GM12801 (cell line): Measurements from ENCODE around the gene ATP5MC2.

Experiments
- TF ChIP-seq, protein P1 (sequence below): IDR thresholded peaks from one replicate; pipeline ENCODE4 v1.5.1; 2011; ENCODE audit warnings: control low read depth; ENCODE audit not compliant: insufficient read length; ENCODE audit errors: extremely low read depth

ATP5MC2 gene

DNA sequence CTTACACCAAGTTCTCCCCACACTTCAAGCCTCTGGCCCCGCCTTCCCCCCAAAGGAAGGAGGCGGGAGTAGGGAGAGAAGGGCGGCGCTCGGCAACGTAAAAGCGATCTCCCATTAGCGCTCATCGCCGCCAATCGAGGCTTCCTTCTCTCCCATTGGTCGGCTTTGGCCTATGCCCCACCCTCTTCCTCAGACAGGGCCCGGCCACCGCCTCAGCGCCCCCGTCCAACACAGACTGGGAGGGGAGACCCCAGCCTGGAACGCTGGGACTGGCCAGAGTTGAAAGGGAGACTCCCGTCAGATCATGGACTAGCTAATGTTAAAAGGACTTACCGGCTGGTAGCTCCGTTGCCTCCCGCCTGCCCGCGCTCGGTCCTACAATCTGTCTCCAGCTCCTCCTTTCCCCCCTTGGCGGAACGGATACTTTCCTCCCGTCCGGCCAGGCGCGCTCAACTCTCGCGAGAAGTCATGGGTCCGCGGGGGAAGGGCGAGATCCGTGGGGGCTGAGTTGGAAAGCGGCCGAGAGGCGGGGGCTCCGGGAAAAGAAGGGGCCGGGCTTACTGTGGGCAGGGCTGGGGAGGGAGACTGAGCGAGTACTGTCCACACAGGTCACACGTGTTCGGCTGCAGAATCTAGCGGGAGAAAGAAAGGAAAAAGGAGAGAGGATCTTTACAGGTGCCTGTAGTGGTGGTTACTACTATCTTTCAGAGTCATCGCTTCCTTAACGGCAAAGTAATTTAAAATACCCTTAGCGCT lies 49.8 kb downstream of the ATP5MC2 start, which contains the start of gene ATF7:
Gene ATF7 (minus strand): TSS at position 437 of the 756 bp plus-strand sequence. CDS start 25,382 bp downstream, outside the sequence.
- TF ChIP-seq, protein P1, sequence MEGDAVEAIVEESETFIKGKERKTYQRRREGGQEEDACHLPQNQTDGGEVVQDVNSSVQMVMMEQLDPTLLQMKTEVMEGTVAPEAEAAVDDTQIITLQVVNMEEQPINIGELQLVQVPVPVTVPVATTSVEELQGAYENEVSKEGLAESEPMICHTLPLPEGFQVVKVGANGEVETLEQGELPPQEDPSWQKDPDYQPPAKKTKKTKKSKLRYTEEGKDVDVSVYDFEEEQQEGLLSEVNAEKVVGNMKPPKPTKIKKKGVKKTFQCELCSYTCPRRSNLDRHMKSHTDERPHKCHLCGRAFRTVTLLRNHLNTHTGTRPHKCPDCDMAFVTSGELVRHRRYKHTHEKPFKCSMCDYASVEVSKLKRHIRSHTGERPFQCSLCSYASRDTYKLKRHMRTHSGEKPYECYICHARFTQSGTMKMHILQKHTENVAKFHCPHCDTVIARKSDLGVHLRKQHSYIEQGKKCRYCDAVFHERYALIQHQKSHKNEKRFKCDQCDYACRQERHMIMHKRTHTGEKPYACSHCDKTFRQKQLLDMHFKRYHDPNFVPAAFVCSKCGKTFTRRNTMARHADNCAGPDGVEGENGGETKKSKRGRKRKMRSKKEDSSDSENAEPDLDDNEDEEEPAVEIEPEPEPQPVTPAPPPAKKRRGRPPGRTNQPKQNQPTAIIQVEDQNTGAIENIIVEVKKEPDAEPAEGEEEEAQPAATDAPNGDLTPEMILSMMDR = no peak

DNA sequence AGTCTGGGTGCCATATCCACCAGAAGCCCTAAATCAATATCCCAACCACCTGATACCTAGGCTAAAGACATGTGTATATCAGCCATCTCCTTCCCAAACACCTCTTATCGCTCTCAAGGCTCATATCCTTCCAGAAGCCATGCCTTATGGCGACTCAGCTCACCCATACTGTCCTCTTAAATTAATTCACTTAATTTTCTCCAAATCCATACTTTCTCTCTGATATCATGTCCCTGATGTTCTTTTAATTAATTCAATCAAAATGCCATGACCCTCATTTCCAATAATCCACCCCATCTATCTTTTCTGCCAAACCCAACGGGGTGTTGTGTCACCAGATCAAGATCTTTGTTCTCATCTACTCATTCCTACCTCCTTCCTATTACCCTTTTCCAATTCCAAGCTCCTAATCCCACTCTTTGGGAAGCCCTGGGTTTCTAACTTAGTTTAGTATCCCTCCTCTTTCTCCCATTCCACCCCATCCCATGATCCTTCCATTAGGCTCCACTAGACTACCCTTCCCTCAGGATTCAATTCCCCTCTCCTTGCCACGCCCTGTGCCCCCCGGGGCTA lies 50.4 kb downstream of the ATP5MC2 start:
- TF ChIP-seq, protein P1 = no peak

DNA sequence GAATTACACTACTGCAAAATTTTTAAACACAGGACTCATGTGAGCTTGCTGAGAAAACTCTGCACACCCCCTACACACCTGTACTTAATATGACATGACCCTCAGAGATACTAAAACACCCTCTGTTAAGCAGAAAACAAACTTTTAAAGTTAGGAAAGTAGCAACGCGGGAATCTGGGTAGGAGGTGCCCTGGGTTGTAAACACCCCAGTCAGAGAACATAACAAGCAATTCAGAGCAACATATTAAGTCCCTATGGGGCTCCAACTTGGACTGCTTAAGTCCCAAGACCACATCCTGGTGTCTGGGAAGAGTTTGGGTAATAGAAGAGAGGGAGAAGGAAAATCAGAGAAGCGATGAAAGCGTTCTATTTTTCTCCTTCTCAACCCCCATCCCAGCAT lies 50.9 kb downstream of the ATP5MC2 start:
- TF ChIP-seq, protein P1 = no peak

DNA sequence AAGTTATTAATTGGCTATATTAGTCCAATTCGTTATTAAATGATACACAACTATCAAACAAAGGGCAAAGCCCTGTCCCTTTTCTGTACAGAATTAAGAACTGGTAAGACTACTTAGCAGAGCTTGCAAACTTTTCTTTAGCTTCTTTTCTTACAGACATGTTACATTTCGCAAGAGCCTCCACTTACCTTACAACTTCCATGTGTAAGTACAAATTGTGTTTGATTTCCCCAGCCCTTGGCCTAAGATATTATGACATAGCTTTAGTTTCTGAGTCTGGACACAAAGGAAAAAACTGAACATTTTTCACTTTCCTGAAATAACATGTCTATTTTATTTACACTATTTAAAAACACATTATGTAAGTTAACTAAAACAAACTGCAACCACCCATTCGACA lies 51.4 kb downstream of the ATP5MC2 start:
- TF ChIP-seq, protein P1 = no peak

DNA sequence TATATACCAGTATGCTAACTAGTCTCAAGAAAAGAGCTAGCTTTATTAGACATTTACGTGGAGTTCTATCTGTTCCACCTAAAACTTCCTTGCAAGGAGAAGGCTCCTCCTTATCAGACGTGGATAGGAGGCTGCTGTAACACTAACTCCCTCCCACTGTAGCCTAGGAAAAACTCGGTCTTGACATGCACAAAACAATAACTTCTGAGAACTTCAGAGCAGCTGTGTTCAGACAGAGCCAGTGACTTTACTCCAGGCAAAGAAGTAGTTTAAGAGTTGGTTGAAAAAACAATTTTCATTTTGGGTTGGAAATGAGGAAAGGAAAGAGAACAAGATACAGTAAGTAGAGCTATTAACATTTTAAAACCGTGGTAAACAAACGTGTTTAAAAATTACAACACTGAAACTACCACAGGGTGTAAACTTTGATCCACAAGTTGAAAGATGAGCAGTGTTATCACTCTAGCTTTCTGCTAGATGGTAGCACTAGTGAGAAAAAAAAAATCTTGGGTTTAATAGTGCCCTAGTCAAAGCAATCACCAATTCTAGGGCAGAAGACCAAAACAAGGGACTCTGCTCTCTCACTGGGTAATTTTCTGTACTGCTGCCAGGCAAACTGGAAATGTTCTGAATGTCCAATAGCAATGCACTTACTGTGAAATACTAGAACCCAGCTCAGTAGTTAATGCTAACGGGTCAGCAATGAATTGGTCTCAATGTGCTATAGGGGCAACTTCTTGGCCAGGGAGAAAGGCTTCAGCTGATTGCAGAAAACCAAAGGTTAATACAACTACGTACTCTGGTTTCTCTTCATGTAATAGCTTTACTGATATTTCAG lies 52.1 kb downstream of the ATP5MC2 start:
- TF ChIP-seq, protein P1 = no peak

DNA sequence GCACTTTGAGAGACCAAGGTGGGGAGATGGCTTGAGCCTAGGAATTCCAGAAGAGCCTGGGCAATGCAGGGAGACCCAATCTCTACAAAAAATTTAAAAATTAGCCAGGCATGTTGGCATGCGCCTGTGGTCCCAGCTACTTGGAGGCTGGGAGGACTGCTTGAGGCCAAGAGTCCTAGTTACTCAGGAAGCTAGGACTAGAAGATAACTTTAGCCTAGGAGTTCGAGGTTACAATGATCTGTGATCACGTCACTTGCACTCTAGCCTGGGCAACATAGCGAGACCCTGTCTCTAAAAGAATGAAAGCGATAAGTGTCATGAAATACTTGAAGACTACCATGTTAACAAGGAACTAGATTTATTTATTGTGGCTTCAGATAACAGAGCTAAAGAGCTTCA lies 53.2 kb downstream of the ATP5MC2 start:
- TF ChIP-seq, protein P1 = no peak

DNA sequence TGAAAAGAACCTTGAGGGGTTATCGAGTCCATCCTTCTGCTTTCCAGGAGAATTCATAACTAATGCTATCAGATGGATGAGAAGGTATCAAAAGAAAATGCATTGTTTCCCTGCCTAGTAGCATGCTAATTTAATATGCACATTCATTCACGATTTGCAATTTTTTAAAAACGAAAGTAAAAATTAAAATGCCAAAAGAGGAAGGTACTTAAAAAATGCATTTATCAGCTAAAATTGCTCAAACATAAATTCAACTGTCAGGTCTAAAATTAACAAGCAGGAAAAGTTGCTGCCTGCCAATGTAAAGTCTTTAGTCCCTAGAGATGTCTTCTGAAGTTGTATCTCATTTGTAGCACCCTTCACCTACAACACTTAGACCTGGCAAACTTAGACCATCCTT lies 57.6 kb downstream of the ATP5MC2 start:
- TF ChIP-seq, protein P1 = no peak
